Brain microvascular endothelial cell (primary cell): ENCODE measurements around the gene SCARB1.

ENCODE experiments used
- DNase-seq: peaks from one replicate; pipeline ENCODE4 v3.0.0-alpha.2; 2020
- H3K27ac ChIP-seq: fragments of 250-450 bp; sonication (Bioruptor Pico); 2 replicates; pipeline ENCODE4 v1.5.1; 2020; ENCODE audit warnings: mild to moderate bottlenecking, moderate library complexity
- H3K27me3 ChIP-seq: fragments of 250-450 bp; sonication (Bioruptor Pico); replicated peaks from 2 replicates; pipeline ENCODE4 v1.5.1; 2020; ENCODE audit warnings: mild to moderate bottlenecking
- H3K36me3 ChIP-seq: fragments of 250-450 bp; sonication (Bioruptor Pico); replicated peaks from 2 replicates; pipeline ENCODE4 v1.5.1; 2020; ENCODE audit warnings: mild to moderate bottlenecking
- H3K4me3 ChIP-seq: 2 replicates; pipeline ENCODE4 v1.5.1; 2011; ENCODE audit warnings: low read depth, mild to moderate bottlenecking, control low read depth, low read length, moderate library complexity
- CTCF ChIP-seq: IDR thresholded peaks from 2 replicates; pipeline ENCODE4 v1.5.1; 2011; ENCODE audit warnings: low read depth, mild to moderate bottlenecking, moderate library complexity, low read length, control low read depth, inconsistent platforms; ENCODE audit errors: missing control alignments
- in situ Hi-C: cut with HindIII; loops from 2 replicates; pipeline ENCODE4 v1.10.0; 2017; ENCODE audit warnings: low sequenced_read_pairs, low pct_ligation_motif_present

Gene SCARB1

GRCh38 chr12:124875803-124876132 is 12.1 kb upstream of the SCARB1 start:
- Histone ChIP-seq H3K27ac (no peak overlapping the region), H3K36me3 (no peaks in the 10 kb centered on the region), H3K27me3 (no peaks in the 10 kb centered on the region), H3K4me3 (no peak overlapping the region)
- TF ChIP-seq CTCF: no peak
- in situ Hi-C loops: no loop called here
- DNase-seq: no peak

GRCh38 chr12:124874988-124875802 is 11.5 kb upstream of the SCARB1 start:
- no peak for DNase-seq
- Histone ChIP-seq H3K36me3 (no peaks in the 10 kb centered on the region), H3K27ac (no peak overlapping the region), H3K27me3 (no peaks in the 10 kb centered on the region), H3K4me3 (no peak overlapping the region)
- TF ChIP-seq CTCF: no peak
- in situ Hi-C loops: no loop called here

GRCh38 chr12:124874188-124874587 is 10.5 kb upstream of the SCARB1 start:
- no peak for DNase-seq
- no peaks in the 10 kb centered on the region for H3K27me3 ChIP-seq
- in situ Hi-C loops: no loop called here
- H3K27ac ChIP-seq: no peak overlapping the region
- no peak overlapping the region for H3K4me3 ChIP-seq
- no peaks in the 10 kb centered on the region for H3K36me3 ChIP-seq
- TF ChIP-seq CTCF: no peak

- no peak overlapping the region for H3K4me3 ChIP-seq
- no peak overlapping the region for H3K27ac ChIP-seq
- in situ Hi-C loops: no loop called here
- H3K27me3 ChIP-seq: no peaks in the 10 kb centered on the region
- no peak for TF ChIP-seq CTCF
- H3K36me3 ChIP-seq: no peaks in the 10 kb centered on the region
- DNase-seq: no peak
These were observed 8.5 kb upstream of the SCARB1 start for GRCh38 chr12:124872068-124872719.

- H3K27me3 ChIP-seq: no peaks in the 10 kb centered on the region
- TF ChIP-seq CTCF: no peak
- no peaks in the 10 kb centered on the region for H3K36me3 ChIP-seq
- no peak for DNase-seq
- in situ Hi-C loops: no loop called here
- no peak overlapping the region for H3K27ac ChIP-seq
- H3K4me3 ChIP-seq: no peak overlapping the region
These were observed 7.6 kb upstream of the SCARB1 start for GRCh38 chr12:124871297-124871696.
